SH-SY5Y (cell line): ENCODE measurements around the gene ZNF831.

Experiments
- GATA2 ChIP-seq: IDR thresholded peaks from 2 replicates; pipeline ENCODE4 v1.6.1; 2011; ENCODE audit warnings: mild to moderate bottlenecking, low read depth, low read length
- GATA3 ChIP-seq: IDR thresholded peaks from 2 replicates; pipeline ENCODE4 v1.6.1; 2011; ENCODE audit warnings: low read depth, mild to moderate bottlenecking, low read length, moderate library complexity

- TF ChIP-seq GATA2 (no peak), GATA3 (no peak)
These were observed 6.6 kb upstream of the ZNF831 start for GRCh38 chr20:59157064-59157463.
